ENCODE data around the gene AEBP1.

AEBP1 gene

GRCh38 chr7:44103923-44104859 lies at the start of gene AEBP1:
AEBP1 (plus strand) TSS chr7:44104345; CDS start chr7:44104666, 321 bp downstream.
- DNase-seq, result no peak

DNA sequence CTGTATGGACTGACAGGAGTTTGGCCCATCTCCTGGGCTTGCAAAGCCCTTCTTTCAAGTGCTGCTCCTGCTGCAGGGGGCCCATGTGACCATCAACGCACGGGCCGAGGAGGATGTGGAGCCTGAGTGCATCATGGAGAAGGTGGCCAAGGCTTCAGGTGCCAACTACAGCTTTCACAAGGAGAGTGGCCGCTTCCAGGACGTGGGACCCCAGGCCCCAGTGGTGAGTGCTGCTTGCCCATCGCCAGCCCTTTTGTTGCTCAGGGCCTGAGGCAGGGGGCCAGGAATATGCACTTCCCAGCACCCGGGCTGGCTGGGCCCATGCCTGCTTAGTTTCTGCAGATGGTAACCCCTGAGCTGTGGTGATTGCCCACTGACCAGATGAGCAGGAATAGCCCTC lies 47.5 kb upstream of the AEBP1 start:
- DNase-seq, result no peak

GRCh38 chr7:44057181-44057848 lies 46.8 kb upstream of the AEBP1 start:
- DNase-seq, result no peak

DNA sequence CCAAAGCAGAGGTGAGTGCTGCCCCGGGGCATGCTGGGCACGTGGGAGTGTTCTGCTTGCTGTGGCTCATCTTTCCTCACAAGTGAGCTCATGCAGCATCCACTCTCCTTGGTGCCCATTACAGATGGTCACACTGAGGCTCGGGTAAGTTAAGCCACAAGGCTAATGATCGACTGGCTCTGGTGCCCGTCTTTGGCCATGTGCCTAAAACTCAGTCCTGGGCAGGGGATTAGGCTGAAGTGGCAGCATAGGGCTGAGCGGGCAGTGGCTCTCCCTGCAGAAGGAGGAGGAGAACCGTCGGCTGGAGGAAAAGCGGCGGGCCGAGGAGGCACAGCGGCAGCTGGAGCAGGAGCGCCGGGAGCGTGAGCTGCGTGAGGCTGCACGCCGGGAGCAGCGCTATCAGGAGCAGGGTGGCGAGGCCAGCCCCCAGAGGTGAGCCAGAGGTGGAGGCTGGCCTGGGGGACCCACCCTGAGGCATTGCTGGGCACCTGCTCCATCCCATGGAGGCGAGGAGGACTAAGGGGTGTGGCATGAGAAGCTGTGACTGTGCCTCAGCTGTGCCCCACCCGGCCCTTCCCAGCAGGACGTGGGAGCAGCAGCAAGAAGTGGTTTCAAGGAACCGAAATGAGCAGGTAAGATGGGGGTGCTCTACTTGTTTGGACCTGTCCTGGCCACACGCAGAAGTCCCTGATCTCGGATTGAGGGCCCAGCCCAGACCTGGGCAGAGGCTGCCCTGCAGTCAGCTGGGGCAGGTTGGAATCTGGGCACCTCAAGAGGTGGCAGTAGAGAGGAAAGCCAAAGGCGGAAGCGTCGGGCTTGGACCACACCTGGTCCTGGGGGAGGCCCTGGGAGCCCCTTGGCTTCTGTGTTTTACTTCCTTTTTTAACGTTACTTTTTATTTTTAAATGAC lies 46.0 kb upstream of the AEBP1 start:
- DNase-seq, result no peak

GRCh38 chr7:44058759-44059218 lies 45.4 kb upstream of the AEBP1 start:
- no peak for DNase-seq

GRCh38 chr7:44059219-44060090 lies 44.7 kb upstream of the AEBP1 start:
- DNase-seq, result no peak

- DNase-seq, result no peak
Observed at GRCh38 chr7:44060091-44060947, 43.8 kb upstream of the AEBP1 start.

GRCh38 chr7:44060948-44061644 lies 43.0 kb upstream of the AEBP1 start:
- no peak for DNase-seq

DNA sequence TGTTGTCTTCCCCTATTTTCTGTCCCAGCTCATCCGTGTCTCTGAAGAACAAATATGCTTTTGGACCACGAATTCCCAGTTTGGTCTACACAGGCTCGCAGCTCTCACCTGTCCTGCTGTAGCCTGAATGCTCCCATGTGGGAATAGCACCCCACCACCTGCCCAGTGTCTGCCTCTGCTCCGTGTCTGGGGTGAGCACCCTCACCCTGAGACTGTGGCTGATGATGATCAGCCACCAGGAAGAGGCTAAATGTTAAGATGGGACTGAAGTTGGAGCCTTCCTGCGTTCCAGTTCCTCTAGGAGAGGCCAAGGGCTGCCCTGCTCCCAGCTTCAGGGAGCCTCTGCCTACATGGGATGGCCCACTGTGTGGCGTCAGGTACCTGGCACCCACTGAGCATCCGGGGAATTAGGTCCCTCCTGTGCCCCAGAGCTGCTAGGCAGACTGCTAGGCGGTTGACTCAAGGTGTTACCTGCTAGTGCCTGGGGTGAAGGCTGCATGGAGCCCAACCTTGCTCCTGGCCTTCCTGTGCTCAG lies 42.4 kb upstream of the AEBP1 start:
- DNase-seq, result no peak

- no peak for DNase-seq
Observed at GRCh38 chr7:44062180-44062902, 41.8 kb upstream of the AEBP1 start.

GRCh38 chr7:44062903-44063295 lies 41.2 kb upstream of the AEBP1 start:
- no peak for DNase-seq

DNA sequence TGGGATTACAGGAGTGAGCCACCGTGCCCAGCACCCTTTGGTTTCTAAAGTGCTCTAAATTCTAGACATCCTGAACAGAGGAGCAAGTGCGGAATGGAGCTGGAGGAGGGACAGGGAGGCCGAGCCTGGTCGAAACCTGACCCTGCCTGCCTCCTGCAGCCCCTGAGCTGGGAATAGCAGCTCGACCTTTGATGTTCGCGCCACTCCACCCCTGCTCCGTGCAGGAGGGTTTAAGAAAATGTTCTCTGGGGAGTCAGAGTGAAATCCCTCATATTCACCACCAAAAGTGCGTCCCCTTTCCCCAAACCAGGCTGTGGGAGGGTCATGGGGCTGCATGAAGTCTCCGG lies 40.6 kb upstream of the AEBP1 start:
- no peak for DNase-seq

GRCh38 chr7:44063894-44064651 lies 40.1 kb upstream of the AEBP1 start:
- no peak for DNase-seq

DNA sequence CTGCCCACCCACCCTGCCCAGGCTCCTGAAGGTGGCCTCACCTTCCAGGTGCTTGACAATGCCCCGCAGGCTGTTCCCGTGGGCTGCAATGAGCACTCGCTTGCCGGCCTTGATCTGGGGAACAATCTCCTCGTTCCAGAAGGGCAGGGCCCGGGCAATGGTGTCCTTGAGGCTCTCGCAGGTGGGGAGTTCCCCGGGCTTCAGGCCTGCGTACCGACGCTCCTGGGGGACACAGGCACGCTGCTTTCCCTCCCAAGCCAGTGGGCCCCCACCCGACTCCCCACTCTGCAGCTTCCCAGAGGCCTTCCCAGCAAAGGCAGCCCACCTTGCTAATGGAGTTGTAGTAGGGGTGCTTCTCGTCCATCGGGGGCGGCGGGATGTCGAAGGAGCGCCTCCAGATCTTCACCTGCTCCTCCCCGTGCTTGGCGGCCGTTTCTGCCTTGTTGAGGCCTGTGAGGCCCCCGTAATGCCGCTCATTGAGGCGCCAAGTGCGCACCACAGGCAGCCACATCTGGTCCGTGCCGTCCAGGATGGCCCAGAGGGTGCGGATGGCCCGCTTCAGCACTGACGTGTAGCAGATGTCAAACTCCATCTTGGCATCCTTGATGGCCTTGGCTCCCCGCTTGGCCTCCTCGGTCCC lies 39.2 kb upstream of the AEBP1 start:
- DNase-seq, result no peak

DNA sequence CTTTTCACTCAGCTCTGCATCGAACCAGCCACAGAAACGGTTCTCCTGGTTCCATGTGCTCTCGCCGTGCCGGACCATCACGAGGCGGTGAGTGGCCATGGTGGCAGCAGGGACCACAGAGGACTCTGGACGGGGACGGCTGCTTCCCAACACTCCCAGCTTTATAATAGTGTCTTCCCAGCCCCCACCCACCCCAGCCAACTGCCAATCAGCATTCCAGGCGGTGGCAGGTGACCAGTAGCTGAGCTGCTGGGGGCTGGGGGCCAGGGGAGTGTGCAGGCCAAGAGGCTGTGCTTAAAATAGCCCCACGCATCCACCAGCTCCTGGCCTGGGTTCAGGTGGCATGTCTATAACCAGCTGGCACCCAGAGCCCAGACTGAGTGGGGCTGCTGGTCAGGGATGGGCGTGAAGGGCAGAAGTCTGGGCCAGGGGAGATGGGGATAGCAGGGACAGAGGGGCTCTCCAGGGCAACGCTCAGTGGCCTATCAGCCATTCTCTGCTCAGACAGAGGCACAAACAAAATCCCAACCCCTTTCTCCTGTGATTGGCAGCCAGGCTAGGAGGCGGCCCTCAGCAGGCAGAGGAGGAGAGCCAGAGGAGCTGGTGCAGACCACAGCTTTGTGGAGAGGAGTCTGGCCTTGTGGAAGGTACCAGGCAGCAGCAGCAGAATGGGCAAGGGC lies 38.6 kb upstream of the AEBP1 start, which contains the start of gene PGAM2:
TSS of gene PGAM2 (minus strand) at position 137 of the 680 bp plus-strand sequence. CDS start at position 99, 38 bp downstream.
- DNase-seq, result no peak

DNA sequence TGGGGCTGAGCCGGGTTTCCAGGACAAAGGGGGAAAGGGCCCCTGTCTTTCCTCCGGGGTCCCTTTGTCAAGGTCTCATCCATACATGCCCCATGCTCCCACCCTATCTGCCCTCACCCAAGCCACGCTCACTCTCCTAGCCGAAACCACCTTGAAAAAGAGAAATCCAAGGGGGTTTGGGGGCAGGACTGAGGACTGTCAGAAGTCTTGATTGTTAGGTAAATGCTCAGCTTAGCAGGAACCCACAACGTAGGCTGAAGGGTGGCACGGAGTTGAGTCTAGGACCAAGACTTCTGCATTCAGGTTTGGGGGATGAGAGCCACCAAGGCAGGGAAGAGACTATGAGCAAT lies 38.1 kb upstream of the AEBP1 start:
- no peak for DNase-seq

- DNase-seq, result no peak
Observed at GRCh38 chr7:44066494-44067063, 37.6 kb upstream of the AEBP1 start.
